Hepatocyte (in vitro differentiated cells): ENCODE measurements around the gene IRX1. TPM values are rescaled to one million over a fixed set of nuclear protein-coding genes. Genes with fewer than 3 reads are reported as not detected.

Experiments
- DNase-seq: peaks from one replicate; pipeline ENCODE4 v3.0.0-alpha.2; 2016; ENCODE audit warnings: low spot score
- H2AFZ ChIP-seq: fragments of 200-600 bp; sonication (generic); 2 replicates; pipeline ENCODE4 v1.6.0; 2016; ENCODE audit warnings: antibody characterized with exemption, mild to moderate bottlenecking
- H3K27ac ChIP-seq: fragments of 200-600 bp; sonication (generic); 2 replicates; pipeline ENCODE4 v1.5.1; 2016; ENCODE audit warnings: mild to moderate bottlenecking
- H3K27me3 ChIP-seq: fragments of 200-600 bp; sonication (generic); 2 replicates; pipeline ENCODE4 v1.6.1; 2016
- H3K36me3 ChIP-seq: fragments of 200-600 bp; sonication (generic); replicated peaks from 2 replicates; pipeline ENCODE4 v1.5.1; 2016; ENCODE audit warnings: low read depth; ENCODE audit not compliant: insufficient read depth
- H3K4me1 ChIP-seq: fragments of 200-600 bp; sonication (generic); 2 replicates; pipeline ENCODE4 v1.5.1; 2016; ENCODE audit warnings: mild to moderate bottlenecking, moderate library complexity; ENCODE audit not compliant: insufficient read depth
- H3K4me2 ChIP-seq: fragments of 200-600 bp; sonication (generic); 2 replicates; pipeline ENCODE4 v1.6.0; 2016
- H3K4me3 ChIP-seq: fragments of 200-600 bp; sonication (generic); 2 replicates; pipeline ENCODE4 v1.5.1; 2016; ENCODE audit warnings: mild to moderate bottlenecking
- H3K79me2 ChIP-seq: fragments of 200-600 bp; sonication (generic); 2 replicates; pipeline ENCODE4 v1.6.0; 2017; ENCODE audit warnings: mild to moderate bottlenecking
- H3K9me2 ChIP-seq: fragments of 200-600 bp; sonication (generic); replicated peaks from 2 replicates; pipeline ENCODE4 v1.6.0; 2017; ENCODE audit warnings: mild to moderate bottlenecking; ENCODE audit not compliant: insufficient read depth
- H3K9me3 ChIP-seq: fragments of 200-600 bp; sonication (generic); 2 replicates; pipeline ENCODE4 v1.5.1; 2016; ENCODE audit warnings: low read depth, mild to moderate bottlenecking
- H4K20me1 ChIP-seq: fragments of 200-600 bp; sonication (generic); 2 replicates; pipeline ENCODE4 v1.6.0; 2016; ENCODE audit warnings: mild to moderate bottlenecking; ENCODE audit not compliant: insufficient read depth, poor library complexity, severe bottlenecking
- EZH2 ChIP-seq: fragments of 200-600 bp; sonication (generic); IDR thresholded peaks from 2 replicates; pipeline ENCODE4 v1.6.1; 2016; ENCODE audit warnings: antibody characterized with exemption, mild to moderate bottlenecking, borderline replicate concordance
- EZH2phosphoT487 ChIP-seq: fragments of 200-600 bp; sonication (generic); IDR thresholded peaks from one replicate; pipeline ENCODE4 v1.6.1; 2018; ENCODE audit warnings: antibody characterized with exemption, mild to moderate bottlenecking, low read depth, moderate library complexity; ENCODE audit not compliant: unreplicated experiment, severe bottlenecking
- WGBS: methylation state at CpG from one replicate; pipeline ENCODE4 v1.1.6; 2016; ENCODE audit warnings: low lambda C conversion rate; ENCODE audit errors: missing lambda C conversion rate; 5-methylcytosine and 5-hydroxymethylcytosine counted together
- polyA plus RNA-seq: library from polyadenylated mRNA; unstranded; fragments of >200 nt; fragmentation: Nextera tagmentation; extraction: Ambion mirVana; gene quantifications from 2 replicates; pipeline ENCODE4 v1.2.1, GENCODE V29; 2016
- total RNA-seq: library from RNA; depleted of rRNA; stranded (reverse); fragments of >200 nt; gene quantifications from 2 replicates; pipeline ENCODE4 v1.2.3, GENCODE V29; 2014
- TF ChIP-seq, protein P1 (sequence below): fragments of 200-600 bp; sonication (generic); IDR thresholded peaks from 2 replicates; pipeline ENCODE4 v1.5.1; 2016; ENCODE audit warnings: antibody characterized with exemption, mild to moderate bottlenecking; ENCODE audit not compliant: poor library complexity

IRX1 gene
- total and polyA plus RNA-seq, 2 experiments from 2014 or later: 3.8 to 10.2 TPM

GRCh38 chr5:3625626-3626025 is 30.0 kb downstream of the IRX1 start:
- no peaks in the 10 kb centered on the region for H3K36me3 ChIP-seq
- no peak overlapping the region for H2AFZ ChIP-seq
- TF ChIP-seq EZH2phosphoT487 (no peak), EZH2 (no peak)
- TF ChIP-seq, protein P1, sequence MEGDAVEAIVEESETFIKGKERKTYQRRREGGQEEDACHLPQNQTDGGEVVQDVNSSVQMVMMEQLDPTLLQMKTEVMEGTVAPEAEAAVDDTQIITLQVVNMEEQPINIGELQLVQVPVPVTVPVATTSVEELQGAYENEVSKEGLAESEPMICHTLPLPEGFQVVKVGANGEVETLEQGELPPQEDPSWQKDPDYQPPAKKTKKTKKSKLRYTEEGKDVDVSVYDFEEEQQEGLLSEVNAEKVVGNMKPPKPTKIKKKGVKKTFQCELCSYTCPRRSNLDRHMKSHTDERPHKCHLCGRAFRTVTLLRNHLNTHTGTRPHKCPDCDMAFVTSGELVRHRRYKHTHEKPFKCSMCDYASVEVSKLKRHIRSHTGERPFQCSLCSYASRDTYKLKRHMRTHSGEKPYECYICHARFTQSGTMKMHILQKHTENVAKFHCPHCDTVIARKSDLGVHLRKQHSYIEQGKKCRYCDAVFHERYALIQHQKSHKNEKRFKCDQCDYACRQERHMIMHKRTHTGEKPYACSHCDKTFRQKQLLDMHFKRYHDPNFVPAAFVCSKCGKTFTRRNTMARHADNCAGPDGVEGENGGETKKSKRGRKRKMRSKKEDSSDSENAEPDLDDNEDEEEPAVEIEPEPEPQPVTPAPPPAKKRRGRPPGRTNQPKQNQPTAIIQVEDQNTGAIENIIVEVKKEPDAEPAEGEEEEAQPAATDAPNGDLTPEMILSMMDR: no peak
- 85% methylated on average over 4 of the region's 4 CpGs for WGBS
- H4K20me1 ChIP-seq: no peaks in the 10 kb centered on the region
- H3K4me1 ChIP-seq: no peaks in the 10 kb centered on the region
- H3K9me2 ChIP-seq: no peaks in the 10 kb centered on the region
- H3K27me3 ChIP-seq: no peaks in the 10 kb centered on the region
- no peak overlapping the region for H3K27ac ChIP-seq
- H3K4me2 ChIP-seq: no peak overlapping the region
- no peak for DNase-seq
- H3K79me2 ChIP-seq: no peaks in the 10 kb centered on the region
- H3K4me3 ChIP-seq: no peak overlapping the region
- H3K9me3 ChIP-seq: no peaks in the 10 kb centered on the region

DNA sequence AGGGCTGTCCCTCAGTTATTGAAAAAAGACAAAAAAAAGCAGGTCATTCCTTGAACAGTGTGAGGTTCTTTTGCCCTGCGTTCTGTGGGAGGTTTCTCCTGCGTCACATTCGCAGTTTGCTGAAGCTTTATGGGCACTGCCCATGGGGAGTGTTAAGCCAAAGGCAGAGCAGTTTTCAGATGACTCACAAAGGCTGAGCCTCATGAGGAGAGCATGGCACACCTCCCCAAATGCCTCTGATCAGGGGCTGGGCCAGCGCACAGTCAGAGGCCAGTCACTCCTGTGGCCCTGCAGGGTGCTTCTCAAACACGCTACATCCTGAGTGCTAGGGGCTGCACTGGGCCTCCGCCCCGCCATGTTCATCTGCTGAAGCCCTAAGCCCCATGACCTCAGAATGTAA is 38.4 kb downstream of the IRX1 start:
- TF ChIP-seq, protein P1: no peak
- no peak for TF ChIP-seq EZH2phosphoT487
- Histone ChIP-seq H3K9me2 (no peaks in the 10 kb centered on the region), H3K4me1 (no peaks in the 10 kb centered on the region), H3K9me3 (no peaks in the 10 kb centered on the region), H4K20me1 (no peaks in the 10 kb centered on the region), H3K36me3 (no peaks in the 10 kb centered on the region), H2AFZ (no peak overlapping the region), H3K79me2 (no peaks in the 10 kb centered on the region), H3K27ac (no peak overlapping the region), H3K4me3 (no peak overlapping the region), H3K4me2 (no peak overlapping the region), H3K27me3 (no peaks in the 10 kb centered on the region)
- no peak for DNase-seq
- 94% methylated on average over 7 of the region's 7 CpGs for WGBS

GRCh38 chr5:3639175-3639574 is 43.5 kb downstream of the IRX1 start:
- no peaks in the 10 kb centered on the region for H4K20me1 ChIP-seq
- H3K9me3 ChIP-seq: no peaks in the 10 kb centered on the region
- 70% methylated on average over 7 of the region's 8 CpGs for WGBS
- no peaks in the 10 kb centered on the region for H3K79me2 ChIP-seq
- no peaks in the 10 kb centered on the region for H3K36me3 ChIP-seq
- TF ChIP-seq, protein P1: no peak
- TF ChIP-seq EZH2: no peak
- TF ChIP-seq EZH2phosphoT487: no peak
- H3K27ac ChIP-seq: no peak overlapping the region
- H2AFZ ChIP-seq: no peak overlapping the region
- no peaks in the 10 kb centered on the region for H3K27me3 ChIP-seq
- H3K9me2 ChIP-seq: no peaks in the 10 kb centered on the region
- H3K4me2 ChIP-seq: no peak overlapping the region
- DNase-seq: no peak
- H3K4me1 ChIP-seq: no peaks in the 10 kb centered on the region
- H3K4me3 ChIP-seq: no peak overlapping the region

DNA sequence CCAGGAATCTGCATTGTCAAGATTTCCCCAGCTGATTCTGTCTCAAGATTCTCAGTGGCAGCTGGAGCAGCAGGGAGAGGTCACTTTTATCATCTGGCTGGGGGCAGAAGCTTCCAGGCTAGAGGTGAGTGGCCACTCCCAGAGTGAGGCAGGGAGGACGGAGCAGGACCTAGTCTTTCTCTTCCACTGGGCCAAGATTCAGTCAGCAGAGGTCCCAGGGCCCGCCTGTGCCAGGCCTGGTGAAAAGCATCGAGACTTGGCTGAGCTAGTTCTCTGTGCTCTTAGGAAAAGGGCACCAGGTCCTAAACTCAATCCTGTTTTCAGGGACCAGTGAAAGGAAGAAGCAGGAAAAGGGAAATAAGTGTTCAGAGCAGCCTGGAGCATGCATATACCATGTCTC is 46.6 kb downstream of the IRX1 start:
- Histone ChIP-seq H3K4me2 (no peak overlapping the region), H3K27me3 (no peaks in the 10 kb centered on the region), H3K4me3 (no peak overlapping the region), H3K36me3 (no peaks in the 10 kb centered on the region), H3K9me2 (no peaks in the 10 kb centered on the region), H3K4me1 (no peaks in the 10 kb centered on the region), H3K9me3 (no peaks in the 10 kb centered on the region), H3K27ac (no peak overlapping the region), H4K20me1 (no peaks in the 10 kb centered on the region), H2AFZ (no peak overlapping the region), H3K79me2 (no peaks in the 10 kb centered on the region)
- DNase-seq: no peak
- no peak for TF ChIP-seq EZH2phosphoT487
- WGBS: 92% methylated on average over 3 of the region's 3 CpGs
